Keratinocyte (primary cell): Measurements from ENCODE around the gene SLC16A7. TPM values are rescaled to one million over a fixed set of nuclear protein-coding genes. Genes with fewer than 3 reads are reported as not detected.

Source experiments
- DNase-seq: peaks from one replicate; pipeline ENCODE4 v3.0.0-alpha.2; 2011; ENCODE audit warnings: low read depth, missing footprints, low spot score
- FAIRE-seq: peaks from 2 replicates; lab custom pipeline; 2011; peaks lifted over from hg19 to GRCh38; lab: Jason Lieb, UNC
- H2AFZ ChIP-seq: 2 replicates; pipeline ENCODE4 v1.6.0; 2012; ENCODE audit warnings: low read length, control low read depth, inconsistent platforms; ENCODE audit not compliant: control insufficient read depth
- H3K27ac ChIP-seq: 2 replicates; pipeline ENCODE4 v1.5.1; 2011; ENCODE audit warnings: low read length; ENCODE audit not compliant: control insufficient read depth, insufficient read depth
- H3K27me3 ChIP-seq: 3 replicates; pipeline ENCODE4 v1.6.0; 2011; ENCODE audit warnings: low read length; ENCODE audit not compliant: control insufficient read depth, insufficient read depth; ENCODE audit errors: extremely low read depth
- H3K36me3 ChIP-seq, 2 experiments: 2 replicates in 1 of 2; 3 replicates in 1 of 2; pipeline ENCODE4 v1.5.1; 2011; ENCODE audit warnings: low read length in 2 of 2, mild to moderate bottlenecking in 1 of 2; ENCODE audit not compliant: control insufficient read depth in 2 of 2, insufficient read depth in 2 of 2; ENCODE audit errors: extremely low read depth in 1 of 2
- H3K4me1 ChIP-seq: 3 replicates; pipeline ENCODE4 v1.5.1; 2011; ENCODE audit warnings: low read length; ENCODE audit not compliant: control insufficient read depth, insufficient read depth; ENCODE audit errors: extremely low read depth
- H3K4me2 ChIP-seq: 3 replicates; pipeline ENCODE4 v1.6.0; 2011; ENCODE audit warnings: low read depth, low read length; ENCODE audit not compliant: control insufficient read depth, insufficient read depth; ENCODE audit errors: extremely low read depth
- H3K4me3 ChIP-seq, 3 experiments: fragments of 200-600 bp in 1 of 3; sonication (generic) in 1 of 3; 2 replicates in 2 of 3; 3 replicates in 1 of 3; pipeline ENCODE4 v1.5.1; 2011 to 2016; ENCODE audit warnings: low read length in 3 of 3, mild to moderate bottlenecking in 3 of 3, control low read depth in 2 of 3, inconsistent platforms in 1 of 3, low read depth in 1 of 3, mixed read lengths in 1 of 3, mixed run types in 1 of 3, moderate library complexity in 1 of 3; ENCODE audit not compliant: control insufficient read depth in 2 of 3, insufficient read depth in 2 of 3; ENCODE audit errors: extremely low read depth in 1 of 3
- H3K79me2 ChIP-seq: 2 replicates; pipeline ENCODE4 v1.6.0; 2012; ENCODE audit warnings: low read length; ENCODE audit not compliant: control insufficient read depth, insufficient read depth
- H3K9ac ChIP-seq: 3 replicates; pipeline ENCODE4 v1.6.0; 2011; ENCODE audit warnings: low read length; ENCODE audit not compliant: control insufficient read depth, insufficient read depth; ENCODE audit errors: extremely low read depth
- H3K9me1 ChIP-seq: 3 replicates; pipeline ENCODE4 v1.6.0; 2011; ENCODE audit warnings: low read length; ENCODE audit not compliant: control insufficient read depth, insufficient read depth; ENCODE audit errors: extremely low read depth
- H3K9me3 ChIP-seq: 2 replicates; pipeline ENCODE4 v1.5.1; 2012; ENCODE audit warnings: low read depth, low read length; ENCODE audit not compliant: control insufficient read depth
- H4K20me1 ChIP-seq: 3 replicates; pipeline ENCODE4 v1.6.0; 2011; ENCODE audit warnings: low read length; ENCODE audit not compliant: control insufficient read depth, insufficient read depth; ENCODE audit errors: extremely low read depth
- EZH2 ChIP-seq: IDR thresholded peaks from one replicate; pipeline ENCODE4 v1.6.1; 2012; ENCODE audit warnings: inconsistent platforms, mild to moderate bottlenecking, low read length, moderate library complexity
- dilution Hi-C: fragments of 300-500 bp; cut with MboI; formaldehyde crosslinking; loops from one replicate; pipeline ENCODE4 v1.7.0; 2020; ENCODE audit warnings: low sequenced_read_pairs; ENCODE audit not compliant: extremely low pct_ligation_motif_present
- polyA plus RNA-seq, 5 experiments: library from polyadenylated mRNA; depleted of rRNA in 3 of 5; stranded (reverse) in 3 of 5; stranded (forward) in 1 of 5; unstranded in 1 of 5; fragments of >200 nt; gene quantifications; 1 replicate in 1 of 5; 2 replicates in 3 of 5; 3 replicates in 1 of 5; pipeline versions ENCODE4 v1.2.1 to v1.2.3, GENCODE V29; 2011 to 2012; ENCODE audit warnings: missing spikeins in 2 of 5, low read depth in 1 of 5, low replicate concordance in 1 of 5
- TF ChIP-seq, protein P1 (sequence below), 3 experiments: IDR thresholded peaks in 1 of 3; conservative IDR thresholded peaks in 1 of 3; optimal IDR thresholded peaks in 1 of 3; 2 replicates in 2 of 3; 3 replicates in 1 of 3; pipeline versions ENCODE3 to v1.5.1; 2011; ENCODE audit warnings: low read length in 3 of 3, mild to moderate bottlenecking in 3 of 3, moderate library complexity in 2 of 3, control low read depth in 1 of 3, inconsistent platforms in 1 of 3; ENCODE audit not compliant: insufficient read depth in 2 of 3; ENCODE audit errors: extremely low read depth in 1 of 3

SLC16A7 gene
- polyA plus RNA-seq, 1 donor (not counting 4 experiments of a cell fraction or from before 2014, with no cell fraction given) = 0.87 TPM

DNA sequence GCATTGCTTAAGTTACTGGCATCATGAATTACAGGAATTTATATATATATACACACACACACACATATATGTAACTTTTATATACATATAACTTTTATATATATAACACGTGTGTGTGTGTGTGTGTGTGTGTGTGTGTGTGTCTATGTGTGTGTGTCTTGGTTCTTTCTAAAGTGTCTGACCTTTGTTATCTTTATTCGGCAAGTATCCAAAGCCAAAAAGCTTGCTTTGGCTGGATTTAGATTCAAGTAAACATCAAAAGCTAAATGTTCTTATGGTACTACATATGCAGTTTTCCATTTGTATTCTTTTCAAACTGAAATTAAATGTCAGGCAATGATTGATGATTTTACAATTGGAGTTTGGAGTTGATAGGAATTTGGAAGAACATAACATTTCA is 69.9 kb downstream of the SLC16A7 start:
- no peaks in the 10 kb centered on the region for H4K20me1 ChIP-seq
- DNase-seq (no peak), FAIRE-seq (no peak)
- no peaks in the 10 kb centered on the region for H3K36me3 ChIP-seq
- H3K27ac ChIP-seq = no peak overlapping the region
- no peaks in the 10 kb centered on the region for H3K9me3 ChIP-seq
- no peaks in the 10 kb centered on the region for H3K79me2 ChIP-seq
- dilution Hi-C loops = no loop called here
- no peak for TF ChIP-seq EZH2
- TF ChIP-seq, protein P1, sequence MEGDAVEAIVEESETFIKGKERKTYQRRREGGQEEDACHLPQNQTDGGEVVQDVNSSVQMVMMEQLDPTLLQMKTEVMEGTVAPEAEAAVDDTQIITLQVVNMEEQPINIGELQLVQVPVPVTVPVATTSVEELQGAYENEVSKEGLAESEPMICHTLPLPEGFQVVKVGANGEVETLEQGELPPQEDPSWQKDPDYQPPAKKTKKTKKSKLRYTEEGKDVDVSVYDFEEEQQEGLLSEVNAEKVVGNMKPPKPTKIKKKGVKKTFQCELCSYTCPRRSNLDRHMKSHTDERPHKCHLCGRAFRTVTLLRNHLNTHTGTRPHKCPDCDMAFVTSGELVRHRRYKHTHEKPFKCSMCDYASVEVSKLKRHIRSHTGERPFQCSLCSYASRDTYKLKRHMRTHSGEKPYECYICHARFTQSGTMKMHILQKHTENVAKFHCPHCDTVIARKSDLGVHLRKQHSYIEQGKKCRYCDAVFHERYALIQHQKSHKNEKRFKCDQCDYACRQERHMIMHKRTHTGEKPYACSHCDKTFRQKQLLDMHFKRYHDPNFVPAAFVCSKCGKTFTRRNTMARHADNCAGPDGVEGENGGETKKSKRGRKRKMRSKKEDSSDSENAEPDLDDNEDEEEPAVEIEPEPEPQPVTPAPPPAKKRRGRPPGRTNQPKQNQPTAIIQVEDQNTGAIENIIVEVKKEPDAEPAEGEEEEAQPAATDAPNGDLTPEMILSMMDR (optimal IDR thresholded peaks at IDR 0.05 in 1 of 3, IDR thresholded peaks at IDR 0.05 in 1 of 3, conservative IDR thresholded peaks at IDR 0.05 in 1 of 3; ENCODE audit: extremely low read depth in 1 of 3, insufficient read depth in 2 of 3, low read length in 3 of 3) = no peak
- H3K4me1 ChIP-seq = no peaks in the 10 kb centered on the region
- no peak overlapping the region for H2AFZ ChIP-seq
- no peak overlapping the region for H3K4me3 ChIP-seq
- H3K9ac ChIP-seq = no peak overlapping the region
- H3K4me2 ChIP-seq = no peak overlapping the region
- H3K27me3 ChIP-seq = no peaks in the 10 kb centered on the region
- no peaks in the 10 kb centered on the region for H3K9me1 ChIP-seq

DNA sequence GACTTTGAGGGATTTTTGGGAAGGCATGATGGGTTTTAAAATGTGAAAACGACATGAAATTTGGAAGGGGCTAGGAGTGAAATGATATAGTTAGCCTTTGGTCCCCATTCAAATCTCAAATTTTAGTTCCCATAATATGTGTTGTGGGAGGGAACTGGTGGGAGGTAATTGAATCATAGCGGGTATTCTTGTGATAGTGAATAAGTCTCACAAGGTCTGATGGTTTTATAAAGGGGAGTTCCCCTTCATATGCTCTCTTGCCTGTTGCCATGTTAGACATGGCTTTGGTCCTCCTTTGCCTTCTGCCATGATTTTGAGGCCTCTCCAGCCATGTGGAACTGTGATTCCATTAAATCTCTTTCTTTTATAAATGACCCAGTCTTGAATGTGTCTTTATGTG is 72.8 kb downstream of the SLC16A7 start:
- FAIRE-seq (no peak), DNase-seq (no peak)
- Histone ChIP-seq H2AFZ (no peak overlapping the region), H3K79me2 (no peaks in the 10 kb centered on the region), H3K9me3 (no peaks in the 10 kb centered on the region), H4K20me1 (no peaks in the 10 kb centered on the region), H3K9me1 (no peaks in the 10 kb centered on the region), H3K9ac (no peak overlapping the region), H3K4me1 (no peaks in the 10 kb centered on the region), H3K27me3 (no peaks in the 10 kb centered on the region), H3K36me3 (no peaks in the 10 kb centered on the region), H3K4me3 (no peak overlapping the region), H3K27ac (no peak overlapping the region), H3K4me2 (no peak overlapping the region)
- dilution Hi-C loops = no loop called here
- TF ChIP-seq EZH2 = no peak
- TF ChIP-seq, protein P1 (optimal IDR thresholded peaks at IDR 0.05 in 1 of 3, IDR thresholded peaks at IDR 0.05 in 1 of 3, conservative IDR thresholded peaks at IDR 0.05 in 1 of 3; ENCODE audit: extremely low read depth in 1 of 3, insufficient read depth in 2 of 3, low read length in 3 of 3) = no peak
